GM18519 (cell line): ENCODE measurements around the gene APOA1.
"Not testable (repeated sequence)": the region's sequence is repeated elsewhere in the genome, so short reads cannot be mapped to it uniquely, and the experiment has no call there.

Experiments
- ATAC-seq: cut with Tn5 transposase; IDR thresholded peaks from one replicate; pipeline ENCODE4 v1.9.1; 2021; ENCODE audit warnings: mild to moderate bottlenecking, moderate library complexity; ENCODE audit not compliant: unreplicated experiment, low FRiP score

APOA1 gene

DNA sequence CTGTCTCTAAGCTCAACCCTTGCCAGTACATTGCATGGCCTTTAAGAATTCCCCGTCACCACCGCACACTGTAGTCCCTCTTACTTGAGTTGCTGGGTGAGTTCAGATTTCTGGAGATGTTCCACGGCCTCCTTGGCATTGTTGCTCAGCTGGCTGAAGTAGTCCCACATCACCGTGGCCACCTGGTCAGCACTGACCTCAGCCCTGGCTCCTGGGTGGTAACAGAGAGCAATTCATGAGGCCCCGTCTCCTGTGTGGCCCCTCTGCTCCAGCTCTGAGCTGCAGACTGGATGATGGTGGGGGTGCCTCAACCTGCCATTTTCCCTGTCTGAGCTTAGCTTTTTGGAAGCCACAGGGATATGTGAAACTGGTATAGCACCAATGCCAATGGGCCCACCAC, 14.8 kb downstream of the APOA1 start:
- no peak for ATAC-seq

DNA sequence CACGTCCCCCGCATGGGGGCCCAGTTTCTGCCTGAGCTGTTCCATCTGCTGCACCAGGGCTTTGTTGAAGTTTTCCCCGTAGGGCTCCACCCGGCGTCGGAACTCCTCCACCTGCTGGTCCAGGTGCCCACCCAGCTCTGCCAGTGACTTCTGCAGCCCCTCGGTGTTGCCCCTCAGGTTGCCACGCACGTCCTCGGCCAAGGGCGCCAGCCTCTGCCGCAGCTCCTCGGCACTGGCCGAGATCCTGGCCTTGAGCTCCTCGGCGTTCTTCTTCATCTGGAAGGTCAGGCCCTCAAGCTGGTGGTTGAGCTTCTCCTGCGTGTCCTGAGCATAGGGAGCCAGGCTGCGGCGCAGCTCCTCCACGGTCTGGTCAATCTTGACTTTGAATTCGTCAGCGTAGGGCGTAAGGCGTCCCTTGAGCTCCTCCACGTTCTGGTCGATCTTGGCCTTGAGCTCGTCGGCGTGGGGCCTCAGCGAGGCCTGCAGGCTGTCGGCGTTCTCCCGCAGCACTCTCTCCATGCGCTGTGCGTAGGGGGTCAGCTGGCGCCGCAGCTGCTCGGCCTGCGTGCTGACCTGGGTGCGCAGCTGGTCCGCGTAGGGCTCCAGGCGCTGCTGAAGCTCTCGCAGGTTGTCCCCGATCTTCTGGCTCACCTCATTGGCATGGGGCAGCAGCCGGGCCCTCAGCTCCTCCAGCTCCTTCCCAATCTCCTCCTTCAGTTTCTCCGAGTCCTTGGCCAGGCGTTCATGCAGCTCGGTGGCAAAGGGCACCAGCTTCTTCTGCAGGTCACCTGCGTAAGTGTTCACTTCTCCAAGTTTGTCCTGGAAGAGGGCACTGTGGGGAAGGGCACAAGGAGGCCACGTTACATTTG, 16.1 kb downstream of the APOA1 start:
- no peak for ATAC-seq

DNA sequence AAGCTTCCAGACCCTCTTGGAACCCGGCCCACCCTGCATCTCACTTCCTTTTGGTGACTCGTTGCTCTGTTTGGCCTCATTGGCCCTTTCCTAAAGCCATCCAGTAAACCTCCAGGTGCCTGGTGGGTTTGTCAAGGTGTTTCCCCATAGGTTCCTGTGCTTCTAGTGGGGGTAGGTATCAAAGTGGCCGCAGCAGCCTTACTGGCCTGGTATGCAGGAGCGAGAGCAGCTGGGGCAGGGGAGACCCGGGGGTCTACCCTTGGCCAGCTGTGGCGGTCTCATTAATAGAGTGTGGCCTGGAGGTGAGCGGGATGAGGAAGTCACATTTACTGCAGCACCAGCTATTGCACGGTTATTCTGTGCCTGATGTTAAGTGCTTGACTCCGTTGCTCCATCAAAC, 18.4 kb downstream of the APOA1 start:
- ATAC-seq: no peak

DNA sequence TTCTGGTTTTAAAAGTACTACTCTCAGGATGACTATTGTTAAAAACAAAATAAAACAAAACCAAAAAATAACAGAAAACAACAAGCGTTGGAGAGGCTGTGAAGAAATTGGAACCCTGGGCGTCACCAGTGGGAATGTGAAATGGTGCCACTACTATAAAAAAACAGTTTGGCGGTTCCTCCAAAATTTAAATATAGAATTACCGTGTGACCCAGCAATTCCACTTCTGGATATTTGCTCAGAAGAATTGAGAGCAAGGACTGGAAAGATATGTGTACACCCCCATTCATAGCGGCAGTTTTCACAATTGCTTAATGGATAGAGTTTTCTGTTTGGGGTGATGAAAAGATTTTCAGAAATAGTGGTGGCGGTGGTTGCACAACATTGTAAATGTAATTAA, 22.9 kb downstream of the APOA1 start:
- ATAC-seq: no peak

DNA sequence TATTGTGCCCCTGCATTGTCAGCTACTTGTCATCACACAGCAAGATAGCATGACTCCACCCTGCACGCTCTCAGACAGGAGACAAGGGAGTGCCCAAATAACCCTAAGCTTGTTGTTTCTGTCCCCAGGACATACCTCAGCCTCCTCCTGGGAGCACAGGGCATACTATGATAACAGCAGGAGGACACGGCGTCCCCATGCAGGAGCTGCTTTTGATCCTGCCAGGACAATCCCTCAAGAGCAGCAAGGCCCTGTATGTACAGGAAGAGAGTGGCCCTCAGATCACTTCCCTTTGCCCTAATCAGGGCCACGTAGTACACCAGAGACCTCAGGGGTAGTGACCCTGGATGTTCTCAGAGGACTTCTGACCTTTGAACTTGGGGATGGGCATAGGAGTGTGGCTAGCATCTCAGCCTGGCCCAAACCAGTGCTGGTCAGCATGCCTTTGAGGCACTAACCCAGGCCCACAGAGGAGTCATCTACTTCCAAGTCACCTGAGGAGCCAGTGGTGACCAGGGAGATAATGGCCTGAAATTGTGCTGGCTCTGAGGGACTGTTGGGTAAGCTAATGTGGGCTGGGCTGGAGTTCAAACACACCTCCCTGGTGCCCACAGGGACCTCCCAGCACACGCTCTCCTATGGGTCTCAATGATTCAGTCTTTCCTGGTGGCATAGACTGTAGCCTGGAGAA, 23.5 kb downstream of the APOA1 start:
- no peak for ATAC-seq

DNA sequence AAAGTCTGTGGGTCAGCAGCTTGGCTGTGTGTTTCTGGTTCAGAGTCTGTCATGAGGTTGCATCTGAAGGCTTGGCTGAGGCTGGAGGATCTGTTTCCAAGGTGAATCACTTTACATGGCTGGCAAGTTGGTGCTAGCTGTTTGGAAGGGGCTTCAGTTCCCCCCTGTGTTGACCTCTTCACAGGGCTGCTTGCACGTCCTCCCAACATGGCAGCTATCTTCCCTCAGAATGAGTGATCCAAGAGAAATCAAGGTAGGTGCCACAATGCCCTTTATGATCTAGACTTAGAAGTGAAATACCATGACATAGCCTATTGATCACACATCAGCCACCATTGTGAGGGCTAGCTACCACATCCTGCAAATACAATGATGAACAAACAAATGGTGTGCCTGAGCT, 24.3 kb downstream of the APOA1 start:
- no peak for ATAC-seq

DNA sequence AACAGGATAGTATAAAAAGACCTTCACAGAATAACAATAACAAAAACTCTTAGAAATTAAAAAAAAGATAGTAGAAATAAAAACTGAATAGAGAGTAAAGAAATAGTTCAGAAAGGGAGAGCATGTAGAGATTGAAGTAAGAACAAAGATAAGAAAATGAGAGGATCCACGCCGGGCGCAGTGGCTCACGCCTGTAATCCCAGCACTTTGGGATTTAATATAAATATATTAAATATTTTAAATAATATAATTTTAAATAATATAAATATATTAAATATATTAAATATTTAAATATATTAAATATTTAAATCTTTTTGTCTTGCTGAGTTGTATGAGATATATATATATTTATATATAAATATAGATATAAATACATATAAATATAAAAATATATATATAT, 25.3 kb downstream of the APOA1 start:
- no peak for ATAC-seq

DNA sequence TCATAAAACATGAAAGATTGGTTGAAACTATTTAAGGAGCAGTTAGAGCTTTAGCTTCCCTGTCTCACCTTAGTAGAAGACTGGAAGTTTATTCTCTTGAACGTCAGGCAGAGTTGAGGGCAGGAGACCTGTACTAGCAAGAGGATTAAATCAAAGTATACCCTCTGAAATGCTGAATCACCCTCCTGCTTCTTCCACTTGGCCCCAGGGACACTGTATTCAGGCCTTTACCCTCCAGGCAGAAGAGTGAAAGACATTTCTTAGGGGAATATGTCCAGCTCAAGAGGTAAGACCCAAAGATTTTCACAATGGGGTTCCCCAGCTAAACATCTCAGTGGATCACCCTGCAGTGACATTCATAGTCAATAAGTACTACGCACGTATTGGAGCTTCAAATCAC, 26.2 kb downstream of the APOA1 start:
- no peak for ATAC-seq

DNA sequence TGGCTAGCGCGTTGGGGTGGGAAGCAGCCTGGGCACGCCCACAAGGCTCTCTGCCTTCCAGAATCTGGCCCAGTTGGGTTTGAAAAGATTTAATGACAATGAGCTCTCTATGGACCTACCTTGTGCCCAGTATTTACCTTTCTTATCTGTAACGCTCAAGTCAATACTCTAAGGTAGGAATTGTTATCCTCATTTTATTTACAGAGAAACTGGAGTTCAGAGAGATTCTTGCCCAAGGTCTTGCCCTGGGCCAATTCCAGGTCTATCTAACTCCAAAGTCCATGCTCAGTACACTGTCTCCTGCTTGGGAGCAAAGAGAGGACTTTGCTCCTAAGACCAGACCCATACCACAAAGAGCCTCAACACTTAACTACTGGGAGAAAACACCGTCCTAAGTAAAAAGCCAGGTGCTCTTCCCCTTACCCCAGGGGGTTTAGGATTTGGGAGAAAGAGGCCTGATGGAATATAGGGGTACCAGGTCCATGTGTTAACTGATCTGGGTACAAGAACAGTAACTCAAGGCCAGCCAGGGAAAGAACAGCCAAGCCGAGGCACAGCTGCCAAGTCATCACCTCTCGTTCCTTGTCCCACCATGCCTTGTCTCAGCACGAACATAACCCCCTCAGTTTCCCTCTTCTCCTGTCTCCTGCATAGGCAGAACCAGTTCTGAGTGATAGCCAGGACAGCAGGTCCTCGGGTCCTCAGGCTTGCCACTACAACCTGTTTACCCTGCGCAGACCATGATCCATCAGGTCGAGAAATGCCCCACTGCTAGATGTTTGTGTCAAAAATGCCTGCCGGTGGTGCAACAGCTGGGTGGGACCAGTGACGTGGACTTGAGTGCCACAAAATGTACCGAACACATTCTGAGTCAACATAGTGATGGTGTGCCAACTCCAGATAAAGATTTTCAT, 28.9 kb downstream of the APOA1 start:
- ATAC-seq: no peak

DNA sequence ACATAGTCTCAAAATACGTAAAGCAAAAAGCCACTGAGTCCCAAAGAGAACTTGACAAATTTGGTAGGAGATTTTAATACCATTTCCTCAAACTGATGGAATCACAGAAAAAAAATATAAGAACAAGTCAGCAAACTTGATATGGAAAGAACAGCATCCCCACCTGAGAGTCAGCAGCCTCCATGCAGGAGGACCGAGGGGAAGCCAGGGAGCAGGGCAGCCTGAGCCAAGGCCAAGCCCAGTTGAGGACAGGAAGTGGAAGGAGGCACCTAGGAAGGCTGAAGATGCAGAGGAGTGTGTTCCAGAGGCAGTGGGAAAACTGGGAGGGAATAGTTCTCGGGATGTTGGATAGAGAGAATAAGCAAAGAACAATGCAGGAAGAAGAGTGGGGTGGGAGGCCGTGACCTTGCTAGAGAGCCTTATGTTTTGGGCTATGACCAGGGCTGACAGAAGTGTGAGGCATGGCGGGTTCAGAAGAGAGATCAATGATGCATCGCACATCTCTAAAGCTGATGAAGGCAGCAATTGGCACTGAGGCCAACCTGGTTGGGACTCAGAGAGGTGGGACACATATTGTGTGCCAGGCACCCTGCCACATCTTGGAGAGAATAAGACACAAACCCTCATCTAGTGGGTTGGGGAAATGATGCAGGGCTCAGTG, 29.7 kb downstream of the APOA1 start:
- ATAC-seq: no peak

DNA sequence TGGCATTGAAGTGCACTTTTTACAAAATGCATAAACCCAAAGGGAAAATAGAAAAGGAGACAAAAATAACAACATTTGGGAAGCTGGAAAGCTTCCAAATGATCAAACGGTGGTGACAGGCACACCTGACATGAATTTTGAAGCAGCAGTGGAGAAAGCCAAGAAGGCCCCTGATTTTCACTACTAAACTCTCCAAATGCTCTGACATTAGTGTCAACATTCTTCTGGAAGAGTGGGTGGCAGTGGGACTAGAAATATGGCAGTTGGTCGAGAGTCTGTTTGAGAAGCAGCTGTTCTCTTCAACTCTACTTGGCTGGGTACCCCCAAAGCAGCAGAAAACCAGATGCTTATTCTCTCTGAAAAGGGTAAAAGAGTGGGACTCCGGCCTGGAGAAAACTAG, 33.4 kb downstream of the APOA1 start:
- no peak for ATAC-seq

DNA sequence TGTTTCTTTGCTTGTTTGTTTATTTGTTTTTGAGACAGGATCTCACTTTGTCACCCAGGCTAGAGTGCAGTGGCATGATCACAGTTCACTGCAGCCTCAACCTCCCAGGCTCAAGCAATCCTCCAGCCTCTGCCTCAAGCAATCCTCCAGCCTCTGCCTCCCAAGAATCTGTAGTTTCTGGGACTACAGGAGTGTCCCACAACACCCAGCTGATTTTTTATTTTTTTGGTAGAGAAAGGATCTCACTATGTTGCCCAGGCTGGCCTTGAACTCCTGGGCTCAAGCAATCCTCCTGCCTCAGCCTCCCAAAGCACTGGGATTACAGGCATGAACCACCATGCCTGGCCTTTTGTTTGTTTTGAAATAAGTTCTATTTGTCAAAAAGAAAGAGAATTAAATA, 35.8 kb downstream of the APOA1 start:
- ATAC-seq: not testable (repeated sequence)

DNA sequence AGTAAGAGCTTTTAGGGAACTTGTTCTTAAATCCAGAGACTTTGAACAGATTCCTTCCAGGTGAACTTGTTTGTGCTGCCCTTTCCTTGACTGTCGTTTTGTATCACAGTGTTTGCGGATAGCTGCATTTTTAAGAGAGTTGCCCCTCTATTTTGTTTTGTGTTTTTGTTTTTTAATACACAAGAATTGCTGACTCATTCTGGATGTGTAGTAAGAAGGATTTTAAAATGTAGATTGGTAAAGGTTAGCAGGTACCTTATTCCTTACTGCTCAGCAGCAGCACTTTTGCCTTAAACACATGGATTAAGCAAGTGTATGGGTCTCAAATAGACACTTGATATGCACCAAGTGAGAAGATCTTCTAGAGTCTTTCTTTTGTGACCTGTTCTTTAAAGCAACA, 36.8 kb downstream of the APOA1 start:
- ATAC-seq: no peak

DNA sequence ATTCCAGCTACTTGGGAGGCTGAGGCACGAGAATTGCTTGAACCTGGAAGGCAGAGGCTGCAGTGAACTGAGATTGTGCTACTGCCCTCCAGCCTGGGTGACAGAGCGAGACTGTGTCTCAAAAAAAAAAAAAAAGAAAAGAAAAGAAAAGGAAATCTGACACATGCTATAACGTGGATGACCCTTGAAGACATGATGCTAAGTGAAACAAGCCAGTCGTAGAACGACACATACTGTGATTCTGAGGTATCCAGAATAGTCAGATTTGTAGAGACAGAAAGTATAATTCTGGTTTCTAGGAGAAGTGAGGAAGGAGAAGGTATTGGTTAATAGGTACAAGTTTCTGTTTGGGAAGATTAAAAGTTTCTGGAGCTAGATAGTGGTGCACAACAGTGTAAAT, 39.1 kb downstream of the APOA1 start:
- ATAC-seq: no peak

DNA sequence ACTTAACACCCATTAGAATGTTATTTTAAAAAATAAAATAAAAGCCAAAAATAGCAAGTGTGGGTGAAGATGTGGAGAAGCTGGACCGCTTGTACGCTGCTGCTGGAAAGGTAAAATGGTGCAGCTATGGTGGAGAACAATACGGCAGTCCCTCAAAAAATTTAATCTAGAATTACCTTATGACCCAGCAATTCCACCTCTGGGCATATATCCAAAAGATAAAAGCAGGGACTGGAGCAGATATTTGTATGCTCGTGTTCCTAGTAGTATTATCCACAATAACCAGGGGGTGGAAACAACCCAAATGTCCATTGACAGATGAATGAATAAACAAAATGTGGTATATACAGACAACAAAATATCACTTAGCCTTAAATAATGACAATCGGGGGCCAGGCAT, 39.6 kb downstream of the APOA1 start:
- no peak for ATAC-seq

DNA sequence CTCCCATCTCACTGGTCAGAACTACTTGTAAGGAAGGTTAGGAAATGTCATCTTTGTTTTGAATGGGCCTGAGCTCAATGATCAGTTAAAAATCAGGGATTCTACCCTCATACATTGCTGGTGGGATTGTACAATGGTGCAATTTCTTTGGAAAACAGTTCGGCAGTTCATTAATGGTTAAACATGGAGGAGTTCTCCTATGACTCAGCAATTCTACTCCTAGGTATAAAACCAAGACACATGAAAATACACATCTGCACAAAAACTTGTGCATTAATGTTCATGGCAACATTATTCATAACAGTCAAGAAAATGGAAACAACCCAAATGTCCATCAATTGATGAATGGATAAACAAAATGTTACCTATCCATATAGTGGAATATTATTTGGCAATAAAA, 40.9 kb downstream of the APOA1 start:
- no peak for ATAC-seq

DNA sequence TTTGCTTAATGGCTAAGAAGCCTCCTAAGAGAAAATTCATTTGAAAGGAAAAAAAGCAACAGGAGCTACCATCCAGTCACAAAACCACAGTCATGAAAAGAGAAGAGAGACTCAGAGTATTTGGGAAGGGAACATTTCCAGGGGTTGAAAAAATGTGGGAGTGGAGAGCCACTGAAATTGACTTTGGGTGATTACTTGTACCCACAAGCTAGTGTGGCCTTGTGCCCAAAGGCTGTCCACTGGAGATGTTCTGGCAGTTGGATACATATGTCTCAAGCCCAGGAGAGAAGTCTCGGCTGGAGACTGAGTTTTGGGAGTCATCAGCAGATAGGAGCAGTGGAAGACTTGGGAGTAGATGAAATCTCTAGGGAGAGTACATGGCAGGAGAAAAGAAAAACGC, 42.6 kb downstream of the APOA1 start:
- no peak for ATAC-seq

DNA sequence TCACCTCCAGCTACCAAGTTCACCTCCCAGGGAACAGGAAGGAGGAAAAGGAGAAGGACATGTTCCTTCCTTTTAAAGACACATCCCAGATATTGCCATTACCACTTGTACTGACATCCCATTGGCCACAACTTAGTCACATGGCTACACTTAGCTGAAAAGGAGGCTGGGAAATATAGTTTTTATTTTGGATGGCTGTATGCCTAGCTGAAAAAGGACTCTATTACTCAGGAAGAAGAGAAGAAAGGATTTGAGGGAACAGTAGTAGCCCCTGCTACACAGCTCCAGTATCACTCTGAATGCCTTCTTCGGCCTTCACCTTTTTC, 43.7 kb downstream of the APOA1 start:
- ATAC-seq: no peak

DNA sequence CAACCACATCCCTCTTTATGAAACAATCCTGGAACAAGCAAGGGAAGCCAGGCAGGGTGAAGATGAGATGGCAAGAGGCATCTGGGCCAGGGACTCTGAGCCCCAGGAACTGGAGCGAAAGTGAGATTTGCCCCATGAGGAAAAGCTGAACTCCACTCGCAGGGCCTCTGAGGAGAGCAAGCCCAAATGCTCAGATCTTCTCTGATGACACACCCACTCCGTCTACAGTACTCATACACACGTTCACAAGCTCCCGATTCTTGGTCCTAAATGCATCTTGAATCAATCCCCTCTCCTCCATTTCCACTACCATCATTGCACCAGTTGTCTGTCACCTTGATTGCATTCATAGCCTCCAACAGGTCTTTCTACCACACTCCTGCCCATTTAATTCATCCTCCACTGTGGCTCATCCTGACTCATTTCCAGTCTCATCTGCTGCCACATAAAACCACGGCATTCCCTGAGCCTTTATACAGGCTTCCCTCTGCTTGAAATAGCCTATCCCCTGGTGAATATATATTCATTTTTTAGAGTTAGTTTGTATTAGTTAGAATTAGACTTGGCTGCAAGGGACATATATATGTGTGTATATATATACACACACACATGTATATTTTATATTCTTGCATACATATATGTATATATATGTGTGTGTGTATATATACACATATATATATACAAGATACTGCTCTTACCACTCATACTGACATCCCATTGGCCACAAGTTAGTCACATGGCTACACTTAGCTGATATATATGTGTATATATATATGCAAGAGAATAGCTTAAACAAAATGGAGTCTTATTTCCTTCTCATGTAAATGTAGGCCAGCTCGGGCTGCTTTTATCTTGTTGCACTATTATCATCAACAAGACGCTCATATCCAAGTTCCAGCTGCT, 44.3 kb downstream of the APOA1 start:
- ATAC-seq: no peak
